GM12878 (cell line): ENCODE results near the gene PIR. TPM values are rescaled to one million over a fixed set of nuclear protein-coding genes. Genes with fewer than 3 reads are reported as not detected.

Experiments
- ATAC-seq: fragments of 200-7000 bp; cut with Tn5 transposase; 3 replicates; pipeline ENCODE4 v1.9.1; 2020; ENCODE audit warnings: mild to moderate bottlenecking, moderate library complexity
- BruUV-seq: library from RNA; stranded (reverse); fragments of 400-500 nt; replicated peaks from 2 replicates; lab custom pipeline; 2021; lab: Mats Ljungman, UMichigan
- CTCF ChIA-PET: fragments of 300-600 bp; sonication (Branson Sonifier 250); formaldehyde crosslinking; extraction: SDS; loops from one replicate; lab custom pipeline; 2021; ENCODE audit warnings: inconsistent platforms; lab: Yijun Ruan, JAX
- POLR2A ChIA-PET: fragments of 350-600 bp; formaldehyde crosslinking; extraction: SDS; loops from one replicate; lab custom pipeline; 2021; ENCODE audit warnings: inconsistent platforms; lab: Charles Lee
- RAD21 ChIA-PET: fragments of 300-600 bp; sonication (Branson Sonifier 250); formaldehyde crosslinking; loops from one replicate; lab custom pipeline; 2023; ENCODE audit warnings: antibody characterized with exemption; ENCODE audit not compliant: unreplicated experiment; lab: Charles Lee
- SMC1A ChIA-PET: fragments of 300-600 bp; sonication (Branson Sonifier 250); formaldehyde crosslinking; loops from one replicate; lab custom pipeline; 2023; ENCODE audit not compliant: unreplicated experiment, uncharacterized antibody; lab: Charles Lee
- DNase-seq: peaks from one replicate; pipeline ENCODE4 v3.0.0-alpha.2; 2011; ENCODE audit warnings: low read depth, low spot score
- FAIRE-seq: peaks from 3 replicates; lab custom pipeline; 2011; peaks lifted over from hg19 to GRCh38; lab: Jason Lieb, UNC
- H2AFZ ChIP-seq: 2 replicates; pipeline ENCODE4 v1.6.0; 2011; ENCODE audit warnings: low read depth, low read length, control low read depth; ENCODE audit not compliant: control insufficient read depth
- H3K27ac ChIP-seq: 2 replicates; pipeline ENCODE4 v1.5.1; 2011; ENCODE audit warnings: control low read depth; ENCODE audit not compliant: control insufficient read depth, insufficient read depth
- H3K27me3 ChIP-seq, 2 experiments: replicated peaks in 1 of 2; 2 replicates each; pipeline versions ENCODE4 v1.6.0 to v1.6.1; 2011; ENCODE audit warnings: low read length in 1 of 2; ENCODE audit not compliant: control insufficient read depth in 2 of 2, insufficient read depth in 2 of 2
- H3K36me3 ChIP-seq, 2 experiments: 2 replicates each; pipeline ENCODE4 v1.5.1; 2011; ENCODE audit warnings: low read length in 1 of 2; ENCODE audit not compliant: control insufficient read depth in 2 of 2, insufficient read depth in 2 of 2
- H3K4me1 ChIP-seq: 2 replicates; pipeline ENCODE4 v1.6.1; 2011; ENCODE audit warnings: mild to moderate bottlenecking, low read length, moderate library complexity, mixed read lengths; ENCODE audit not compliant: control insufficient read depth, insufficient read depth
- H3K4me2 ChIP-seq: 2 replicates; pipeline ENCODE4 v1.6.0; 2011; ENCODE audit warnings: control low read depth; ENCODE audit not compliant: control insufficient read depth, insufficient read depth
- H3K4me3 ChIP-seq: fragments of 200-600 bp; sonication (generic); 2 replicates; pipeline ENCODE4 v1.5.1; 2016
- H3K79me2 ChIP-seq: 2 replicates; pipeline ENCODE4 v1.6.0; 2011; ENCODE audit warnings: low read length; ENCODE audit not compliant: control insufficient read depth, insufficient read depth
- H3K9ac ChIP-seq: 2 replicates; pipeline ENCODE4 v1.8.0; 2011; ENCODE audit warnings: low read length, control low read depth, mixed read lengths; ENCODE audit not compliant: control insufficient read depth, insufficient read depth
- H3K9me3 ChIP-seq: replicated peaks from 3 replicates; pipeline ENCODE4 v1.5.1; 2011; ENCODE audit warnings: mild to moderate bottlenecking, low read length; ENCODE audit not compliant: control insufficient read depth, insufficient read depth
- H4K20me1 ChIP-seq: 2 replicates; pipeline ENCODE4 v1.6.0; 2011; ENCODE audit not compliant: control insufficient read depth, insufficient read depth
- BRCA1 ChIP-seq: IDR thresholded peaks from 2 replicates; pipeline ENCODE4 v1.6.1; 2011; ENCODE audit warnings: low read depth, low read length, improper control_type of control experiment
- CEBPZ ChIP-seq: fragments of 150-350 bp; IDR thresholded peaks from 2 replicates; pipeline ENCODE4 v1.6.1; 2016; ENCODE audit warnings: low read depth, low read length
- ESRRA ChIP-seq: IDR thresholded peaks from 2 replicates; pipeline ENCODE4 v1.6.1; 2012; ENCODE audit warnings: mild to moderate bottlenecking, low read length, improper control_type of control experiment
- HDAC2 ChIP-seq: fragments of 200-600 bp; sonication (generic); IDR thresholded peaks from 2 replicates; pipeline ENCODE4 v1.6.1; 2017
- HDAC6 ChIP-seq: fragments of 200-600 bp; sonication (generic); IDR thresholded peaks from one replicate; pipeline ENCODE4 v1.8.0; 2017; ENCODE audit warnings: antibody characterized with exemption; ENCODE audit not compliant: unreplicated experiment
- HDGF ChIP-seq: fragments of 450-650 bp; IDR thresholded peaks from 2 replicates; pipeline ENCODE4 v1.6.1; 2016; ENCODE audit warnings: antibody characterized with exemption
- MYB ChIP-seq: fragments of 150-350 bp; IDR thresholded peaks from 2 replicates; pipeline ENCODE4 v1.6.1; 2014; ENCODE audit warnings: mild to moderate bottlenecking, low read depth, low read length, borderline replicate concordance
- PAX8 ChIP-seq: fragments of 450-650 bp; IDR thresholded peaks from 2 replicates; pipeline ENCODE4 v1.6.1; 2017; ENCODE audit warnings: mild to moderate bottlenecking, moderate library complexity
- PKNOX1 ChIP-seq: fragments of 450-650 bp; IDR thresholded peaks from 2 replicates; pipeline ENCODE4 v1.6.1; 2016; ENCODE audit warnings: mild to moderate bottlenecking
- POU2F2 ChIP-seq: IDR thresholded peaks from 3 replicates; pipeline ENCODE4 v1.6.1; 2011; ENCODE audit warnings: low read depth, mild to moderate bottlenecking, low read length, borderline replicate concordance
- RELA ChIP-seq: fragments of 450-650 bp; IDR thresholded peaks from 2 replicates; pipeline ENCODE4 v1.8.0; 2014; ENCODE audit warnings: borderline replicate concordance; ENCODE audit not compliant: partially characterized antibody
- RELB ChIP-seq: fragments of 450-650 bp; IDR thresholded peaks from 2 replicates; pipeline ENCODE4 v1.6.1; 2017; ENCODE audit warnings: low read depth, mild to moderate bottlenecking, moderate library complexity
- SPI1 ChIP-seq: IDR thresholded peaks from 2 replicates; pipeline ENCODE4 v1.6.1; 2011; ENCODE audit warnings: low read depth, mild to moderate bottlenecking, low read length, moderate library complexity, borderline replicate concordance; ENCODE audit not compliant: insufficient read depth
- ZNF207 ChIP-seq: fragments of 450-650 bp; IDR thresholded peaks from 2 replicates; pipeline ENCODE4 v1.6.1; 2014; ENCODE audit warnings: antibody characterized with exemption, mild to moderate bottlenecking, borderline replicate concordance
- ZNF274 ChIP-seq: IDR thresholded peaks from one replicate; pipeline ENCODE4 v1.8.0; 2011; ENCODE audit not compliant: insufficient read length, insufficient read depth
- WGBS: methylation state at CpG from one replicate; pipeline ENCODE4 v1.1.6; 2016; ENCODE audit warnings: low lambda C conversion rate; ENCODE audit not compliant: insufficient replicate concordance, insufficient coverage; ENCODE audit errors: missing lambda C conversion rate; 5-methylcytosine and 5-hydroxymethylcytosine counted together
- in situ Hi-C: fragments of 300-500 bp; cut with MboI; formaldehyde crosslinking; loops from 9 replicates; pipeline ENCODE4 v1.14.3; 2018; ENCODE audit warnings: mixed read lengths
- intact Hi-C: fragments of 100-400 bp; cut with micrococcal nuclease; formaldehyde crosslinking; loops from one replicate; pipeline ENCODE4 v1.14.2; 2022; ENCODE audit not compliant: unreplicated experiment
- polyA plus RNA-seq, 11 experiments: library from polyadenylated mRNA; depleted of rRNA in 4 of 11; unstranded in 6 of 11; stranded (reverse) in 5 of 11; fragments of >200 nt; fragmentation: Nextera tagmentation in 4 of 11; fragmentation: Illumina TruSeq in 1 of 11; extraction: Ambion mirVana in 4 of 11; extraction: Trizol in 1 of 11; gene quantifications; 1 replicate in 1 of 11; 2 replicates in 10 of 11; pipeline versions ENCODE4 v1.2.1 to v1.2.3, GENCODE V29; 2011 to 2016; ENCODE audit warnings: inconsistent platforms in 2 of 11, missing spikeins in 2 of 11, low read depth in 1 of 11
- total RNA-seq, 4 experiments: library from RNA; depleted of rRNA in 3 of 4; stranded (reverse); fragments of >200 nt in 3 of 4; fragmentation: Illumina TruSeq in 1 of 4; extraction: Trizol in 1 of 4; gene quantifications; 2 replicates each; pipeline versions ENCODE4 v1.2.1 to v1.2.3, GENCODE V29; 2013 to 2021

Gene PIR
- total and polyA plus RNA-seq, 10 of the 15 experiments (the other 5 are each of a cell fraction or from before 2014, with no cell fraction given): 3.8 to 16.5 (median 7.3) TPM

- in situ Hi-C loops: no loop called here
- peak within 1 kb of the TSS; percentile 76 for H3K4me3 ChIP-seq
- SMC1A ChIA-PET: interaction anchor here (1.0 kb wide), 1 partner anchor 14 kb away, joined by 3 read pairs; no protein-coding TSS in a partner anchor
- peak; percentile 76; the same call in 1 of the 2 replicates for TF ChIP-seq PKNOX1
- TF ChIP-seq CEBPZ: no peak
- TF ChIP-seq BRCA1: no peak
- no peak for TF ChIP-seq POU2F2
- no peak for TF ChIP-seq MYB
- TF ChIP-seq HDAC6: no peak
- 0 out of 2 replicates have a peak, but pooled peaks have one; percentile 50 for TF ChIP-seq HDGF
- no peak for TF ChIP-seq ZNF207
- no peak for TF ChIP-seq PAX8
- TF ChIP-seq RELA: no peak
- no peak for TF ChIP-seq ESRRA
- TF ChIP-seq HDAC2: no peak
- TF ChIP-seq ZNF274: no peak
- TF ChIP-seq RELB: no peak
- TF ChIP-seq SPI1: no peak
Observed at GRCh38 chrX:15335135-15336022, 157.8 kb downstream of the PIR start, which contains the start of gene PIGA. Gene PIGA, minus strand, starts transcription at chrX:15335523. Its CDS starts 3,593 bp downstream, at chrX:15331930.

More at GRCh38 chrX:15335135-15336022, 157.8 kb downstream of the PIR start, which contains the start of gene PIGA:
- no peaks in the 10 kb centered on the region for H3K27me3 ChIP-seq
- H3K27ac ChIP-seq: peak within 1 kb of the TSS; percentile 60
- no peaks in the 10 kb centered on the region for H3K4me1 ChIP-seq
- H2AFZ ChIP-seq: peak within 1 kb of the TSS; percentile 76
- peak; percentile 98 for ATAC-seq
- intact Hi-C loops: no loop called here
- WGBS: 49% methylated on average over 47 of the region's 72 CpGs
- H3K36me3 ChIP-seq: peaks cover 0 to 3% of the 10 kb centered on the region in 2 experiments; a peak in 1 of 4 replicates
- H3K4me2 ChIP-seq: peak within 1 kb of the TSS; percentile 39
- no TSS peak for BruUV-seq
- ChIA-PET POLR2A (no interaction called here), CTCF (interaction anchor here (1.0 kb wide), 1 partner anchor 12 kb away, joined by 4 read pairs; no protein-coding TSS in a partner anchor), RAD21 (interaction anchor here (0.7 to 1.7 kb wide), 4 partner anchors 35 to 133 kb away, joined by 3 to 4 read pairs (median 3); no protein-coding TSS in a partner anchor)
- DNase-seq: peak; percentile 82
- no peaks in the 10 kb centered on the region for H3K9me3 ChIP-seq
- H4K20me1 ChIP-seq: no peaks in the 10 kb centered on the region
- H3K79me2 ChIP-seq: peaks cover 14% of the 10 kb centered on the region
- peak within 1 kb of the TSS; percentile 74 for H3K9ac ChIP-seq
- FAIRE-seq: peak; percentile 97
